HCT116 (cell line): ENCODE measurements around the gene ZNF775. TPM values are rescaled to one million over a fixed set of nuclear protein-coding genes. Genes with fewer than 3 reads are reported as not detected.

ENCODE experiments used
- ATAC-seq: fragments of 200-7000 bp; cut with Tn5 transposase; 2 replicates; pipeline ENCODE4 v1.9.1; 2020; ENCODE audit warnings: mild to moderate bottlenecking, moderate library complexity
- BruUV-seq: library from RNA; stranded (reverse); fragments of 400-500 nt; replicated peaks from 2 replicates; lab custom pipeline; 2021; lab: Mats Ljungman, UMichigan
- CTCF ChIA-PET: fragments of 300-600 bp; sonication (Branson Sonifier 250); formaldehyde crosslinking; loops from one replicate; lab custom pipeline; 2021; ENCODE audit warnings: antibody characterized with exemption; lab: Charles Lee
- POLR2A ChIA-PET: fragments of 300-600, 350-600 bp; sonication (Branson Sonifier 250); formaldehyde crosslinking; loops from one replicate; lab custom pipeline; 2021; ENCODE audit warnings: antibody characterized with exemption; lab: Charles Lee
- RAD21 ChIA-PET, 2 experiments: fragments of 300-600 bp; sonication (Branson Sonifier 250); formaldehyde crosslinking; loops; one replicate each; lab custom pipeline; 2023; ENCODE audit warnings: low total read pairs in 2 of 2; ENCODE audit not compliant: uncharacterized antibody in 2 of 2, unreplicated experiment in 2 of 2, low non-redundant PET in 1 of 2; lab: Charles Lee
- DNase-seq: peaks from one replicate; pipeline ENCODE4 v3.0.0-alpha.2; 2010; ENCODE audit warnings: low read depth, low spot score
- H2AFZ ChIP-seq: fragments of 200-600 bp; shearing (Covaris generic), sonication (generic); 2 replicates; pipeline ENCODE4 v1.6.1; 2017; ENCODE audit warnings: low read depth, mixed run types, mixed read lengths, antibody characterized with exemption, low read length; ENCODE audit not compliant: poor library complexity, severe bottlenecking
- H3K27ac ChIP-seq: 2 replicates; pipeline ENCODE4 v1.5.1; 2012; ENCODE audit warnings: low read depth, low read length
- H3K27me3 ChIP-seq: fragments of 200-600 bp; sonication (generic); 2 replicates; pipeline ENCODE4 v1.6.1; 2016; ENCODE audit warnings: mixed run types, low read length, mixed read lengths; ENCODE audit not compliant: insufficient read depth
- H3K36me3 ChIP-seq, 2 experiments: fragments of 200-500 bp in 1 of 2; fragments of 200-600 bp in 1 of 2; sonication (Bioruptor generic) in 1 of 2; sonication (generic) in 1 of 2; 2 replicates each; pipeline versions ENCODE4 v1.5.1 to v1.6.1; 2014 to 2016; ENCODE audit warnings: low read length in 2 of 2, inconsistent platforms in 1 of 2, mixed read lengths in 1 of 2, mixed run types in 1 of 2; ENCODE audit not compliant: insufficient read depth in 2 of 2, control insufficient read depth in 1 of 2
- H3K4me1 ChIP-seq, 2 experiments: fragments of 200-600 bp in 1 of 2; sonication (generic) in 1 of 2; 2 replicates each; pipeline versions ENCODE4 v1.5.1 to v1.6.1; 2012 to 2017; ENCODE audit warnings: low read length in 2 of 2, inconsistent platforms in 1 of 2, mild to moderate bottlenecking in 1 of 2, mixed read lengths in 1 of 2, mixed run types in 1 of 2, moderate library complexity in 1 of 2; ENCODE audit not compliant: insufficient read depth in 2 of 2, control insufficient read depth in 1 of 2
- H3K4me2 ChIP-seq: fragments of 200-600 bp; sonication (generic); 2 replicates; pipeline ENCODE4 v1.6.1; 2017; ENCODE audit warnings: mixed run types, low read length, mixed read lengths
- H3K4me3 ChIP-seq, 2 experiments: fragments of 200-600 bp in 1 of 2; sonication (generic) in 1 of 2; replicated peaks in 1 of 2; 2 replicates each; pipeline ENCODE4 v1.5.1; 2011 to 2016; ENCODE audit warnings: low read length in 2 of 2, control low read depth in 1 of 2, low read depth in 1 of 2, mild to moderate bottlenecking in 1 of 2, mixed read lengths in 1 of 2, mixed run types in 1 of 2
- H3K79me2 ChIP-seq: fragments of 200-600 bp; sonication (generic); 2 replicates; pipeline ENCODE4 v1.6.1; 2017; ENCODE audit warnings: mild to moderate bottlenecking, mixed run types, low read length, moderate library complexity, mixed read lengths; ENCODE audit not compliant: insufficient read depth
- H3K9ac ChIP-seq: fragments of 200-600 bp; sonication (generic); 2 replicates; pipeline ENCODE4 v1.6.1; 2016; ENCODE audit warnings: low read length, mixed read lengths
- H3K9me2 ChIP-seq: fragments of 200-600 bp; sonication (generic), shearing (Covaris generic); 2 replicates; pipeline ENCODE4 v1.6.1; 2017; ENCODE audit warnings: mixed run types, mild to moderate bottlenecking, moderate library complexity; ENCODE audit not compliant: insufficient read depth
- H3K9me3 ChIP-seq, 2 experiments: fragments of 200-500 bp in 1 of 2; fragments of 200-600 bp in 1 of 2; sonication (Bioruptor generic) in 1 of 2; sonication (generic) in 1 of 2; 2 replicates each; pipeline ENCODE4 v1.6.1; 2014 to 2017; ENCODE audit warnings: low read length in 2 of 2, mixed read lengths in 2 of 2, inconsistent platforms in 1 of 2, low read depth in 1 of 2, mild to moderate bottlenecking in 1 of 2, mixed run types in 1 of 2, moderate library complexity in 1 of 2; ENCODE audit not compliant: control insufficient read depth in 1 of 2, insufficient read depth in 1 of 2
- H4K20me1 ChIP-seq: fragments of 200-600 bp; sonication (generic), shearing (Covaris generic); 2 replicates; pipeline ENCODE4 v1.6.1; 2017; ENCODE audit warnings: mixed run types, mild to moderate bottlenecking, moderate library complexity; ENCODE audit not compliant: insufficient read depth
- CBX3 ChIP-seq: IDR thresholded peaks from 2 replicates; pipeline ENCODE4 v1.6.1; 2012; ENCODE audit warnings: low read depth
- CEBPB ChIP-seq: IDR thresholded peaks from 2 replicates; pipeline ENCODE4 v1.6.1; 2012; ENCODE audit warnings: low read depth
- CTCF ChIP-seq, 3 experiments: fragments of 200-600 bp in 1 of 3; sonication (generic) in 1 of 3; IDR thresholded peaks in 2 of 3; conservative IDR thresholded peaks in 1 of 3; 2 replicates each; pipeline ENCODE4 v1.5.1; 2012 to 2017; ENCODE audit warnings: low read depth in 2 of 3, low read length in 2 of 3, antibody characterized with exemption in 1 of 3, borderline replicate concordance in 1 of 3, control low read depth in 1 of 3, mild to moderate bottlenecking in 1 of 3, mixed read lengths in 1 of 3, mixed run types in 1 of 3, moderate library complexity in 1 of 3; ENCODE audit not compliant: insufficient read depth in 1 of 3
- EZH2phosphoT487 ChIP-seq: fragments of 200-600 bp; IDR thresholded peaks from 2 replicates; pipeline ENCODE4 v1.6.1; 2018; ENCODE audit warnings: antibody characterized with exemption, borderline replicate concordance
- JUND ChIP-seq: IDR thresholded peaks from 2 replicates; pipeline ENCODE4 v1.6.1; 2012
- POLR2AphosphoS5 ChIP-seq: IDR thresholded peaks from 2 replicates; pipeline ENCODE4 v1.6.1; 2011; ENCODE audit warnings: mild to moderate bottlenecking, low read depth, low read length, moderate library complexity
- RAD21 ChIP-seq: IDR thresholded peaks from 2 replicates; pipeline ENCODE4 v1.6.1; 2012; ENCODE audit warnings: low read depth, mild to moderate bottlenecking
- SIN3A ChIP-seq: IDR thresholded peaks from 2 replicates; pipeline ENCODE4 v1.6.1; 2012; ENCODE audit warnings: low read depth
- SRF ChIP-seq: IDR thresholded peaks from 2 replicates; pipeline ENCODE4 v1.6.1; 2012; ENCODE audit warnings: low read depth
- TCF7L2 ChIP-seq: IDR thresholded peaks from 2 replicates; pipeline ENCODE4 v1.7.0; 2011; ENCODE audit warnings: borderline replicate concordance, inconsistent platforms; ENCODE audit not compliant: insufficient read depth, insufficient read length; ENCODE audit errors: extremely low read depth
- ZNF274 ChIP-seq: fragments of 200-500 bp; sonication (Bioruptor generic); IDR thresholded peaks from 2 replicates; pipeline ENCODE4 v1.6.1; 2014; ENCODE audit warnings: mild to moderate bottlenecking, low read depth, low read length, inconsistent platforms
- intact Hi-C: fragments of 100-400 bp; cut with micrococcal nuclease; formaldehyde crosslinking; loops from 2 replicates; pipeline ENCODE4 v1.10.0; 2022
- total RNA-seq: library from RNA; stranded (reverse); gene quantifications from one replicate; pipeline ENCODE4 v1.2.1, GENCODE V29; 2021; ENCODE audit not compliant: unreplicated experiment
- TF ChIP-seq, protein P1 (sequence below): IDR thresholded peaks from 2 replicates; pipeline ENCODE4 v1.6.1; 2012
- TF ChIP-seq, protein P2 (sequence below): IDR thresholded peaks from 2 replicates; pipeline ENCODE4 v1.6.1; 2012; ENCODE audit warnings: low read depth

The ZNF775 gene
- total RNA-seq, 1 experiment from 2014 or later, result 4.5 TPM

DNA sequence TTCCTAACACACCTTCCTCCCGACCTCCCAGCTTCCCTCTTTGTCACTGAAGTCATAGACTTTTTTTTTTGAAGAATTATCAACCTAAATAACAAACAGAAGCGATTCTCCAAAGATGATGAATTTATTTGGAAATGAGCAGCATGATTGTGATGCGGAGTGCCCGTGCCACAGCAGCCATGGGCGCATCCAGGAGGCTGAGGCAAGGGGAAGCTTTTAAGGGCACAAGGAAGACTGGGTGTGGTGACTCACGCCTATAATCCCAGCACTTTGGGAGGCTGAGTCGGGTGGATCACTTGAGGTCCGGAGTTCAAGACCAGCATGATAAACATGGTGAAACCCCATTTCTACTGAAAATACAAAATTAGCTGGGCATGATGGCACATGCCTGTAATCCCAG, 55.1 kb downstream of the ZNF775 start:
- RAD21 ChIA-PET, result no interaction called here
- no peak overlapping the region for H3K9ac ChIP-seq
- H3K4me3 ChIP-seq, result no peak overlapping the region
- H2AFZ ChIP-seq, result no peak overlapping the region
- H3K27ac ChIP-seq, result no peak overlapping the region
- intact Hi-C loops, result no loop called here
- peaks cover 9% of the 10 kb centered on the region for H3K27me3 ChIP-seq
- no peaks in the 10 kb centered on the region for H3K9me3 ChIP-seq
- no peaks in the 10 kb centered on the region for H3K4me1 ChIP-seq
- no peaks in the 10 kb centered on the region for H3K36me3 ChIP-seq
- H3K9me2 ChIP-seq, result no peaks in the 10 kb centered on the region
- no TSS peak for BruUV-seq
- DNase-seq, result no peak
- ATAC-seq, result no peak
- H3K79me2 ChIP-seq, result no peaks in the 10 kb centered on the region
- TF ChIP-seq JUND (no peak), CEBPB (no peak), POLR2AphosphoS5 (no peak), EZH2phosphoT487 (no peak), RAD21 (no peak), CBX3 (no peak), TCF7L2 (no peak)
- TF ChIP-seq, protein P1, sequence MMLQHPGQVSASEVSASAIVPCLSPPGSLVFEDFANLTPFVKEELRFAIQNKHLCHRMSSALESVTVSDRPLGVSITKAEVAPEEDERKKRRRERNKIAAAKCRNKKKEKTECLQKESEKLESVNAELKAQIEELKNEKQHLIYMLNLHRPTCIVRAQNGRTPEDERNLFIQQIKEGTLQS, result no peak
- POLR2A ChIA-PET, result no interaction called here
- H4K20me1 ChIP-seq, result no peaks in the 10 kb centered on the region
- H3K4me2 ChIP-seq, result no peak overlapping the region
- CTCF ChIA-PET, result interaction anchor here (1.1 kb wide), 1 partner anchor 15 kb away, joined by 3 read pairs; no protein-coding TSS in a partner anchor

DNA sequence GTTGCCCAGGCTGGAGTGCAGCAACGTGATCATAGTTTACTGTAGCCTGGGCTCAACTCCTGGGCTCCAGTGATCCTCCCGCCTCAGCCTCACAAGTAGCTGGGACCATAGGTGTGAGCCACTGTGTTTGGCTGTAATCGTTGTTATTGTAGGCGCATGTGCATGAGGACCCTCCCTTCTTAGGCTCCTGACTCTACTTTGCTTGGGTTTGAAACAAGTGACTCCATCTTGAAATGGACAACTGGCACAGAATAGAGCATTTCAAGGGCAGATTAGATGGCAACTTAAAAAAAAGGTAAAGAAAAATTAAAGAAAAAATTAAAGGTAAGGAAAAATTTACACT, 55.9 kb downstream of the ZNF775 start:
- DNase-seq (no peak), ATAC-seq (no peak)
- CTCF ChIA-PET, result no interaction called here
- Histone ChIP-seq H3K27ac (no peak overlapping the region), H4K20me1 (no peaks in the 10 kb centered on the region), H3K9me3 (no peaks in the 10 kb centered on the region), H3K79me2 (no peaks in the 10 kb centered on the region), H3K4me3 (no peak overlapping the region), H3K4me2 (no peak overlapping the region), H3K9me2 (no peaks in the 10 kb centered on the region), H3K4me1 (no peaks in the 10 kb centered on the region), H3K9ac (no peak overlapping the region), H3K36me3 (no peaks in the 10 kb centered on the region), H3K27me3 (peaks cover 5% of the 10 kb centered on the region), H2AFZ (no peak overlapping the region)
- POLR2A ChIA-PET, result no interaction called here
- intact Hi-C loops, result no loop called here
- BruUV-seq, result no TSS peak
- RAD21 ChIA-PET, result no interaction called here
- TF ChIP-seq ZNF274 (no peak), SRF (no peak), CTCF (IDR thresholded peaks at IDR 0.05 in 2 of 3, conservative IDR thresholded peaks at IDR 0.05 in 1 of 3; ENCODE audit: borderline replicate concordance in 1 of 3, insufficient read depth in 1 of 3, low read depth in 2 of 3, low read length in 2 of 3) (no peak), SIN3A (no peak), POLR2AphosphoS5 (no peak)
- TF ChIP-seq, protein P1, result no peak
- TF ChIP-seq, protein P2, sequence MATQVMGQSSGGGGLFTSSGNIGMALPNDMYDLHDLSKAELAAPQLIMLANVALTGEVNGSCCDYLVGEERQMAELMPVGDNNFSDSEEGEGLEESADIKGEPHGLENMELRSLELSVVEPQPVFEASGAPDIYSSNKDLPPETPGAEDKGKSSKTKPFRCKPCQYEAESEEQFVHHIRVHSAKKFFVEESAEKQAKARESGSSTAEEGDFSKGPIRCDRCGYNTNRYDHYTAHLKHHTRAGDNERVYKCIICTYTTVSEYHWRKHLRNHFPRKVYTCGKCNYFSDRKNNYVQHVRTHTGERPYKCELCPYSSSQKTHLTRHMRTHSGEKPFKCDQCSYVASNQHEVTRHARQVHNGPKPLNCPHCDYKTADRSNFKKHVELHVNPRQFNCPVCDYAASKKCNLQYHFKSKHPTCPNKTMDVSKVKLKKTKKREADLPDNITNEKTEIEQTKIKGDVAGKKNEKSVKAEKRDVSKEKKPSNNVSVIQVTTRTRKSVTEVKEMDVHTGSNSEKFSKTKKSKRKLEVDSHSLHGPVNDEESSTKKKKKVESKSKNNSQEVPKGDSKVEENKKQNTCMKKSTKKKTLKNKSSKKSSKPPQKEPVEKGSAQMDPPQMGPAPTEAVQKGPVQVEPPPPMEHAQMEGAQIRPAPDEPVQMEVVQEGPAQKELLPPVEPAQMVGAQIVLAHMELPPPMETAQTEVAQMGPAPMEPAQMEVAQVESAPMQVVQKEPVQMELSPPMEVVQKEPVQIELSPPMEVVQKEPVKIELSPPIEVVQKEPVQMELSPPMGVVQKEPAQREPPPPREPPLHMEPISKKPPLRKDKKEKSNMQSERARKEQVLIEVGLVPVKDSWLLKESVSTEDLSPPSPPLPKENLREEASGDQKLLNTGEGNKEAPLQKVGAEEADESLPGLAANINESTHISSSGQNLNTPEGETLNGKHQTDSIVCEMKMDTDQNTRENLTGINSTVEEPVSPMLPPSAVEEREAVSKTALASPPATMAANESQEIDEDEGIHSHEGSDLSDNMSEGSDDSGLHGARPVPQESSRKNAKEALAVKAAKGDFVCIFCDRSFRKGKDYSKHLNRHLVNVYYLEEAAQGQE, result no peak
